ENCODE data around the gene COL15A1. TPM values are rescaled to one million over a fixed set of nuclear protein-coding genes. Genes with fewer than 3 reads are reported as not detected.

COL15A1 gene
- total RNA-seq, 1 experiment from 2014 or later = not detected

DNA sequence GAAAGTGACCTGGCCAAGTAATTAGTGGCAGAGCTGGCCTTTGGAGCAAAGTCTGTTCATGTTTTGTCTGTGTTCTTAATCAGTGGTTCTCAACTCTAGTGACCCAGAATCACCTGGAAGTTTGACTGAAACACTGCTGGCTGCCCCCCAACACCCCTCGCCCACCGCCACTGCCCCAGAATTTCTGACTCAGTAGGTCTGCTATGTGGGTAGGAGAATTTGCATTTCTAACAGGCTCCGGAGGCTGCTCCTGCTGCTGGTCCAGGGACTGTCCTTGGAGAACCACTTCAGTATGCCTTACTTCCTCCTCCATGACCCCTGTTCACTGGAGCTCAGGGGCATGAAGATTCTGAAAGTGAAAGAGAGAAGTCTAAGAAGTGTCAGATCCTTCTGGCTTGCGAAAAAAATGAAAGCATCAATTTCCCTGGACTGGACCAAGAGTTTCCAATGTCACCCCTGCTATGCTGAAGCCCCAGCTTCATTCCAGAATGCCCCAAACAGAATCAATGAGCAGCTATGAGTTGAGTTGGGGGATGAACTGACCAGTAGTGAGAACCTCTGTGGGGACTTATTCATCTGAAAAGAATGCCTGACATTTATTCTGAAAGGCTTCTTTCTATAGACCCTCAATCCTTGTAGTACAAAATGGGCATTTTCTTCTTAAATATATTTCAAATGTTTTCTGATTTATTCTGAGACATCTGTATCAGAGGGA is 20.8 kb upstream of the COL15A1 start:
- Mint-ChIP-seq H3K4me3 (ENCODE audit: unreplicated experiment) (no peak overlapping the region), H3K36me3 (ENCODE audit: insufficient read depth, unreplicated experiment) (no peaks in the 10 kb centered on the region), H3K27me3 (ENCODE audit: insufficient read depth, unreplicated experiment) (peaks cover 55% of the 10 kb centered on the region), H3K4me1 (ENCODE audit: insufficient read depth, unreplicated experiment) (no peaks in the 10 kb centered on the region), H3K27ac (ENCODE audit: low read depth, unreplicated experiment) (no peak overlapping the region), H3K9me3 (ENCODE audit: unreplicated experiment) (no peaks in the 10 kb centered on the region)
- no peak for DNase-seq (ENCODE audit: unreplicated experiment)
- ChIA-PET POLR2A (interaction anchor here (0.6 to 0.7 kb wide), 2 partner anchors 10 to 16 kb away, joined by 3 read pairs; no protein-coding TSS in a partner anchor), CTCF (interaction anchor here (0.7 to 1.2 kb wide), 2 partner anchors 15 to 75 kb away, joined by 3 read pairs; no protein-coding TSS in a partner anchor)
- intact Hi-C loops (cut with micrococcal nuclease) = no loop called here
- BruUV-seq (replicated peaks) = no TSS peak
- TF ChIP-seq, protein P1, sequence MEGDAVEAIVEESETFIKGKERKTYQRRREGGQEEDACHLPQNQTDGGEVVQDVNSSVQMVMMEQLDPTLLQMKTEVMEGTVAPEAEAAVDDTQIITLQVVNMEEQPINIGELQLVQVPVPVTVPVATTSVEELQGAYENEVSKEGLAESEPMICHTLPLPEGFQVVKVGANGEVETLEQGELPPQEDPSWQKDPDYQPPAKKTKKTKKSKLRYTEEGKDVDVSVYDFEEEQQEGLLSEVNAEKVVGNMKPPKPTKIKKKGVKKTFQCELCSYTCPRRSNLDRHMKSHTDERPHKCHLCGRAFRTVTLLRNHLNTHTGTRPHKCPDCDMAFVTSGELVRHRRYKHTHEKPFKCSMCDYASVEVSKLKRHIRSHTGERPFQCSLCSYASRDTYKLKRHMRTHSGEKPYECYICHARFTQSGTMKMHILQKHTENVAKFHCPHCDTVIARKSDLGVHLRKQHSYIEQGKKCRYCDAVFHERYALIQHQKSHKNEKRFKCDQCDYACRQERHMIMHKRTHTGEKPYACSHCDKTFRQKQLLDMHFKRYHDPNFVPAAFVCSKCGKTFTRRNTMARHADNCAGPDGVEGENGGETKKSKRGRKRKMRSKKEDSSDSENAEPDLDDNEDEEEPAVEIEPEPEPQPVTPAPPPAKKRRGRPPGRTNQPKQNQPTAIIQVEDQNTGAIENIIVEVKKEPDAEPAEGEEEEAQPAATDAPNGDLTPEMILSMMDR (IDR thresholded peaks at IDR 0.05; ENCODE audit: unreplicated experiment) = no peak

GRCh38 chr9:98923451-98924123 is 20.1 kb upstream of the COL15A1 start:
- Mint-ChIP-seq H3K4me1 (ENCODE audit: insufficient read depth, unreplicated experiment) (no peaks in the 10 kb centered on the region), H3K36me3 (ENCODE audit: insufficient read depth, unreplicated experiment) (no peaks in the 10 kb centered on the region), H3K27ac (ENCODE audit: low read depth, unreplicated experiment) (no peak overlapping the region), H3K27me3 (ENCODE audit: insufficient read depth, unreplicated experiment) (peaks cover 55% of the 10 kb centered on the region), H3K4me3 (ENCODE audit: unreplicated experiment) (no peak overlapping the region), H3K9me3 (ENCODE audit: unreplicated experiment) (no peaks in the 10 kb centered on the region)
- ChIA-PET CTCF (interaction anchor here (0.6 to 1.2 kb wide), 2 partner anchors 75 to 969 kb away, joined by 3 read pairs; no protein-coding TSS in a partner anchor), POLR2A (interaction anchor here (0.6 to 0.7 kb wide), 2 partner anchors 10 to 17 kb away, joined by 3 read pairs; no protein-coding TSS in a partner anchor)
- intact Hi-C loops (cut with micrococcal nuclease) = no loop called here
- TF ChIP-seq, protein P1 (IDR thresholded peaks at IDR 0.05; ENCODE audit: unreplicated experiment) = no peak
- DNase-seq (ENCODE audit: unreplicated experiment) = no peak
- BruUV-seq (replicated peaks) = no TSS peak

- ChIA-PET CTCF (interaction anchor here (0.5 to 1.2 kb wide), 5 partner anchors 46 to 1290 kb away, joined by 3 to 4 read pairs (median 3); no protein-coding TSS in a partner anchor), POLR2A (no interaction called here)
- no peaks in the 10 kb centered on the region for H3K4me1 Mint-ChIP-seq (ENCODE audit: insufficient read depth, unreplicated experiment)
- no peak overlapping the region for H3K4me3 Mint-ChIP-seq (ENCODE audit: unreplicated experiment)
- no TSS peak for BruUV-seq (replicated peaks)
- no peak for DNase-seq (ENCODE audit: unreplicated experiment)
- TF ChIP-seq, protein P1 (IDR thresholded peaks at IDR 0.05; ENCODE audit: unreplicated experiment) = no peak
- H3K9me3 Mint-ChIP-seq (ENCODE audit: unreplicated experiment) = no peaks in the 10 kb centered on the region
- no peak overlapping the region for H3K27ac Mint-ChIP-seq (ENCODE audit: low read depth, unreplicated experiment)
- intact Hi-C loops (cut with micrococcal nuclease) = no loop called here
- no peaks in the 10 kb centered on the region for H3K36me3 Mint-ChIP-seq (ENCODE audit: insufficient read depth, unreplicated experiment)
- H3K27me3 Mint-ChIP-seq (ENCODE audit: insufficient read depth, unreplicated experiment) = peaks cover 55% of the 10 kb centered on the region
Measured at GRCh38 chr9:98924946-98925820, 18.5 kb upstream of the COL15A1 start.

All from MCF 10A (cell line).